ENCODE results near the gene DDR1. TPM values are rescaled to one million over a fixed set of nuclear protein-coding genes. Genes with fewer than 3 reads are reported as not detected.

Gene DDR1
- total and polyA plus RNA-seq, 2 experiments from 2014 or later, result 58.3 to 154 TPM

GRCh38 chr6:30886897-30887255 lies 2.6 kb downstream of the DDR1 start (continued):
- TF ChIP-seq, protein P1, sequence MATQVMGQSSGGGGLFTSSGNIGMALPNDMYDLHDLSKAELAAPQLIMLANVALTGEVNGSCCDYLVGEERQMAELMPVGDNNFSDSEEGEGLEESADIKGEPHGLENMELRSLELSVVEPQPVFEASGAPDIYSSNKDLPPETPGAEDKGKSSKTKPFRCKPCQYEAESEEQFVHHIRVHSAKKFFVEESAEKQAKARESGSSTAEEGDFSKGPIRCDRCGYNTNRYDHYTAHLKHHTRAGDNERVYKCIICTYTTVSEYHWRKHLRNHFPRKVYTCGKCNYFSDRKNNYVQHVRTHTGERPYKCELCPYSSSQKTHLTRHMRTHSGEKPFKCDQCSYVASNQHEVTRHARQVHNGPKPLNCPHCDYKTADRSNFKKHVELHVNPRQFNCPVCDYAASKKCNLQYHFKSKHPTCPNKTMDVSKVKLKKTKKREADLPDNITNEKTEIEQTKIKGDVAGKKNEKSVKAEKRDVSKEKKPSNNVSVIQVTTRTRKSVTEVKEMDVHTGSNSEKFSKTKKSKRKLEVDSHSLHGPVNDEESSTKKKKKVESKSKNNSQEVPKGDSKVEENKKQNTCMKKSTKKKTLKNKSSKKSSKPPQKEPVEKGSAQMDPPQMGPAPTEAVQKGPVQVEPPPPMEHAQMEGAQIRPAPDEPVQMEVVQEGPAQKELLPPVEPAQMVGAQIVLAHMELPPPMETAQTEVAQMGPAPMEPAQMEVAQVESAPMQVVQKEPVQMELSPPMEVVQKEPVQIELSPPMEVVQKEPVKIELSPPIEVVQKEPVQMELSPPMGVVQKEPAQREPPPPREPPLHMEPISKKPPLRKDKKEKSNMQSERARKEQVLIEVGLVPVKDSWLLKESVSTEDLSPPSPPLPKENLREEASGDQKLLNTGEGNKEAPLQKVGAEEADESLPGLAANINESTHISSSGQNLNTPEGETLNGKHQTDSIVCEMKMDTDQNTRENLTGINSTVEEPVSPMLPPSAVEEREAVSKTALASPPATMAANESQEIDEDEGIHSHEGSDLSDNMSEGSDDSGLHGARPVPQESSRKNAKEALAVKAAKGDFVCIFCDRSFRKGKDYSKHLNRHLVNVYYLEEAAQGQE (IDR thresholded peaks at IDR 0.05; ENCODE audit: unreplicated experiment), result no peak
- TF ChIP-seq NANOG (IDR thresholded peaks at IDR 0.05; ENCODE audit: borderline replicate concordance) (no peak), JUNB (IDR thresholded peaks at IDR 0.05; ENCODE audit: unreplicated experiment) (no peak), CREB1 (CRISPR knock-in tag; IDR thresholded peaks at IDR 0.05; ENCODE audit: low read depth) (no peak), ZNF462 (CRISPR knock-in tag; IDR thresholded peaks at IDR 0.05) (no peak)

Data from GM23338 (cell line).